Spleen (tissue), 11 donors: ENCODE results near the gene PPA2. TPM values are rescaled to one million over a fixed set of nuclear protein-coding genes. Genes with fewer than 3 reads are reported as not detected.
"Not testable (repeated sequence)": the region's sequence is repeated elsewhere in the genome, so short reads cannot be mapped to it uniquely, and the experiment has no call there.

Source experiments
- DNase-seq: peaks from one replicate; pipeline ENCODE4 v3.0.0-alpha.2; 2020
- H3K27ac ChIP-seq, 8 donors: fragments of 200-600 bp; sonication (generic) in 7 of 8; 1 replicate in 4 of 8; 2 replicates in 4 of 8; pipeline versions ENCODE4 v1.5.0 to v1.8.0; 2016 to 2021; ENCODE audit warnings: inconsistent platforms in 4 of 8, mild to moderate bottlenecking in 4 of 8, moderate library complexity in 1 of 8
- H3K27me3 ChIP-seq, 7 donors: fragments of 200-600 bp; sonication (generic) in 6 of 7; replicated peaks in 1 of 7; 1 replicate in 4 of 7; 2 replicates in 3 of 7; pipeline versions ENCODE4 v1.5.0 to v1.8.0; 2016 to 2021; ENCODE audit warnings: inconsistent platforms in 3 of 7, mild to moderate bottlenecking in 1 of 7
- H3K36me3 ChIP-seq, 6 donors: fragments of 200-600 bp; sonication (generic) in 5 of 6; 1 replicate in 4 of 6; 2 replicates in 2 of 6; pipeline versions ENCODE4 v1.5.0 to v1.8.0; 2016 to 2021; ENCODE audit warnings: inconsistent platforms in 2 of 6
- H3K4me1 ChIP-seq, 6 donors: fragments of 200-600 bp; sonication (generic) in 5 of 6; 1 replicate in 3 of 6; 2 replicates in 3 of 6; pipeline versions ENCODE4 v1.5.0 to v1.8.0; 2016 to 2021; ENCODE audit warnings: inconsistent platforms in 3 of 6
- H3K4me3 ChIP-seq, 8 donors: fragments of 200-600 bp; sonication (generic) in 7 of 8; 1 replicate in 4 of 8; 2 replicates in 4 of 8; pipeline versions ENCODE4 v1.5.0 to v1.8.0; 2016 to 2021; ENCODE audit warnings: inconsistent platforms in 4 of 8, mild to moderate bottlenecking in 4 of 8, moderate library complexity in 2 of 8
- H3K9me3 ChIP-seq, 8 donors: fragments of 200-600 bp; sonication (generic) in 7 of 8; 1 replicate in 4 of 8; 2 replicates in 4 of 8; pipeline versions ENCODE4 v1.5.0 to v1.8.0; 2016 to 2021; ENCODE audit warnings: inconsistent platforms in 4 of 8
- CTCF ChIP-seq, 11 experiments: fragments of 200-600 bp in 7 of 11; fragments of 450-650 bp in 4 of 11; sonication (generic) in 4 of 11; IDR thresholded peaks in 8 of 11; conservative IDR thresholded peaks in 3 of 11; 1 replicate in 7 of 11; 2 replicates in 4 of 11; pipeline versions ENCODE4 v1.4.0 to v1.8.0; 2016 to 2021; ENCODE audit warnings: antibody characterized with exemption in 11 of 11, inconsistent platforms in 4 of 11, mild to moderate bottlenecking in 1 of 11
- POLR2A ChIP-seq, 3 donors: fragments of 450-650 bp; IDR thresholded peaks; one replicate each; pipeline ENCODE4 v1.5.1; 2017; ENCODE audit warnings: antibody characterized with exemption in 3 of 3, mild to moderate bottlenecking in 1 of 3
- POLR2AphosphoS5 ChIP-seq, 3 donors: sonication (generic); formaldehyde crosslinking; IDR thresholded peaks; one replicate each; pipeline ENCODE4 v1.5.1; 2017; ENCODE audit warnings: antibody characterized with exemption in 3 of 3
- WGBS, 5 donors: extraction: QIAGEN DNeasy Blood & Tissue Kit in 3 of 5; methylation state at CpG; one replicate each; pipeline versions ENCODE4 v1.1.5 to v1.1.7; 2013 to 2018; 5-methylcytosine and 5-hydroxymethylcytosine counted together
- intact Hi-C: fragments of 100-400 bp; cut with DNase I; formaldehyde crosslinking; loops from one replicate; pipeline ENCODE4 v1.15.0; 2023; ENCODE audit warnings: low total_unique reads
- polyA plus RNA-seq, 3 donors: library from polyadenylated mRNA; stranded (reverse); fragments of 200-250 nt; gene quantifications; one replicate each; pipeline ENCODE4 v1.2.1, GENCODE V29; 2013
- total RNA-seq, 7 donors: library from RNA; depleted of rRNA in 3 of 7; stranded (reverse); fragments of >200 nt in 3 of 7; fragmentation: NEBNext Ultra II Directional in 4 of 7; extraction: Animal tissue kit (Norgen Biotek cat#: 25700) in 4 of 7; gene quantifications; one replicate each; pipeline versions ENCODE4 v1.1.0 to v1.2.1, GENCODE V29; 2016 to 2021
- donor health status: healthy with polysubstance abuse.
- donor health status: DM: no; HTN: no; CAD: no; lungs with moderate emphysema.
- donor health status: DM: no; HTN: no; CAD: no.
- donor health status: Bipolar disorder and iron deficiency.
- donor health status: healthy.
- donor health status: DM: no; HTN: no; CAD: no.
- donor health status: DM: yes; HTN: yes; CAD: no.

Gene PPA2
- total and polyA plus RNA-seq, 10 donors: 45.2 to 113 (median 67.9) TPM

DNA sequence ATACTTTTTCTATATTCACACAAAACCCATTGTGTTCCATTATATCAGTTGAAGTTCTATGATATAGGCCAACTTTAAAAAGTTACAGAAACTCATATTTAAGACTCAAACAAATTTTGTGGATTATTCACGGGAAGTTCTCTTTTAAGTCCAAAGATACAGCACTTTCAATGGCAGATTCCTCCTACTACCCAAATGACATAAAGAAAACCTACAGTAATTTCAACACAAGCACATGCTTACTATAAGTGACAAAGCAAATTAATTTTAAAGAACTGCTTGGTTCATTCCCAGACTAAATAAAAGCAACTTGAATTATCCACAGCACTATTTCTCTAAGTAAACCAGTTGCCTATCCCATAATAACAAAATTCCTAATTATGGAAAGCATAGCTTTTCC is 4.1 kb downstream of the PPA2 start:
- H3K4me3 ChIP-seq: no peak overlapping the region
- H3K9me3 ChIP-seq: no peaks in the 10 kb centered on the region
- peak overlapping the region in 4 of 8 donors; percentile 61 to 99 (median 98) for H3K27ac ChIP-seq
- peaks cover 0 to 25% (median 2%) of the 10 kb centered on the region in 6 donors for H3K36me3 ChIP-seq
- peaks cover 9 to 64% (median 45%) of the 10 kb centered on the region in 6 donors for H3K4me1 ChIP-seq
- TF ChIP-seq CTCF (IDR thresholded peaks at IDR 0.05 in 8 of 11, conservative IDR thresholded peaks at IDR 0.05 in 3 of 11): no peak
- no peak for TF ChIP-seq POLR2A (IDR thresholded peaks at IDR 0.05)
- no peak for TF ChIP-seq POLR2AphosphoS5 (IDR thresholded peaks at IDR 0.05)
- WGBS, 5 donors: 59 to 83% (median 67%) methylated on average over 1 of the region's 1 CpG
- H3K27me3 ChIP-seq: no peaks in the 10 kb centered on the region
- DNase-seq: no peak
- intact Hi-C loops: loop anchor here (5.0 kb wide), 1 partner anchor 332 kb away; no protein-coding TSS in a partner anchor

DNA sequence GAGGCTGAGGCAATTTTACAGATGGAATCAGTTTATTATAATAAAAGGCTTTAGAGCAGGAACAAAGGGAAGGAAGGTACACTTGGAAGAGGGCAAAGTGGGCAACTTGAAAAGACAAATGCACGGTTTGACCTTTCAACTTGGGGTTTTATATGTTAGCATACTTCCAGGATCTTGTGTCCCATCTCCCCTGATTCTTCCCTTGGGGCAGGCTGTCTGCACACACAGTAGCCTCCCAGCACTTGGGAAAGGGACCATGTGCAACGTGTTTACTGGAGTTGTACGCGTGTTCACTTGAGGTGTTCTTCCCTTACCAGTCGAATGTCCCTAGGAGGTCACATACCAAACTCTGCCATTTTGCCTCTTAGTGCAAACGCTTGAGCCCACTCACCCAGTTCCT is 7.3 kb downstream of the PPA2 start:
- WGBS, 5 donors: 96 to 97% (median 96%) methylated on average over 6 of the region's 6 CpGs
- peaks cover 0 to 44% (median 2%) of the 10 kb centered on the region in 6 donors for H3K36me3 ChIP-seq
- no peak overlapping the region for H3K27ac ChIP-seq
- no peaks in the 10 kb centered on the region for H3K9me3 ChIP-seq
- TF ChIP-seq POLR2AphosphoS5 (IDR thresholded peaks at IDR 0.05) (no peak), CTCF (IDR thresholded peaks at IDR 0.05 in 8 of 11, conservative IDR thresholded peaks at IDR 0.05 in 3 of 11) (no peak), POLR2A (IDR thresholded peaks at IDR 0.05) (no peak)
- H3K4me1 ChIP-seq: peaks cover 0 to 47% (median 27%) of the 10 kb centered on the region in 6 donors
- intact Hi-C loops: no loop called here
- no peak overlapping the region for H3K4me3 ChIP-seq
- no peak for DNase-seq
- H3K27me3 ChIP-seq: no peaks in the 10 kb centered on the region

- 95 to 100% (median 98%) methylated on average over 2 of the region's 2 CpGs for WGBS, 5 donors
Measured at GRCh38 chr4:105464563-105464962, 9.3 kb downstream of the PPA2 start.

DNA sequence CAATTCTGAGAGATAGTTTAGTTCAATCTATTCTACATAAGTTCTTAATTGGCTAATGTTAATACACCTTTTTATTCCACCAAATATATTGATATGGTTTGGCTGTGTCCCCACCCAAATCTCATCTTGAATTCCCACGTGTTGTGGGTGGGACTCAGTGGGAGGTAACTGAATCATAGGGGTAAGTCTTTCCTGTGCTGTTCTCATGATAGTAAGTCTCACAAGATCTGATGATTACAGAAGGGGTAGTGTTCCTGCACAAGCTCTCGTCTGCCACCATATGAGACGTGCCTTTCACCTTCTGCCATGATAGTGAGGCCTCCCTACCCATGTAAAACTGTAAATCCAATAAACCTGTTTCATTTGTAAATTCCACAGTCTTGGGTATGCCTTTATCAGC is 11.3 kb downstream of the PPA2 start:
- no peak overlapping the region for H3K4me3 ChIP-seq
- H3K27me3 ChIP-seq: no peaks in the 10 kb centered on the region
- peaks cover 0 to 24% (median 9%) of the 10 kb centered on the region in 6 donors for H3K4me1 ChIP-seq
- H3K27ac ChIP-seq: peak overlapping the region in 1 of 8 donors; percentile 64
- DNase-seq: no peak
- 84 to 95% (median 91%) methylated on average over 3 of the region's 3 CpGs for WGBS, 5 donors
- H3K9me3 ChIP-seq: no peaks in the 10 kb centered on the region
- no peak for TF ChIP-seq POLR2AphosphoS5 (IDR thresholded peaks at IDR 0.05)
- no peak for TF ChIP-seq CTCF (IDR thresholded peaks at IDR 0.05 in 8 of 11, conservative IDR thresholded peaks at IDR 0.05 in 3 of 11)
- TF ChIP-seq POLR2A (IDR thresholded peaks at IDR 0.05): no peak
- peaks cover 0 to 43% (median 2%) of the 10 kb centered on the region in 6 donors for H3K36me3 ChIP-seq
- intact Hi-C loops: no loop called here

More at GRCh38 chr4:105464563-105464962, 9.3 kb downstream of the PPA2 start:
- H3K4me3 ChIP-seq, DNase-seq, intact Hi-C loops, H3K27me3 ChIP-seq, H3K9me3 ChIP-seq, H3K27ac ChIP-seq: not testable (repeated sequence)
- H3K4me1 ChIP-seq: peaks cover 0 to 43% (median 18%) of the 10 kb centered on the region in 6 donors
- H3K36me3 ChIP-seq: peaks cover 0 to 44% (median 2%) of the 10 kb centered on the region in 6 donors
